Kidney (tissue), 14 donors: ENCODE results near the gene ACAP3. TPM values are rescaled to one million over a fixed set of nuclear protein-coding genes. Genes with fewer than 3 reads are reported as not detected.

Experiments
- DNase-seq, 5 donors: peaks; one replicate each; pipeline ENCODE4 v3.0.0-alpha.2; 2013 to 2020
- FAIRE-seq: peaks from 2 replicates; lab custom pipeline; 2012; peaks lifted over from hg19 to GRCh38; lab: Jason Lieb, UNC
- H3K27ac ChIP-seq, 2 donors: one replicate each; pipeline ENCODE4 v1.7.0; 2013; ENCODE audit warnings: low read depth in 2 of 2, low read length in 2 of 2, inconsistent platforms in 1 of 2
- H3K27me3 ChIP-seq: one replicate; pipeline ENCODE4 v1.7.1; 2013; ENCODE audit warnings: low read length, inconsistent platforms; ENCODE audit not compliant: control insufficient read depth, insufficient read depth
- H3K36me3 ChIP-seq, 3 donors: one replicate each; pipeline versions ENCODE4 v1.7.0 to v1.7.1; 2013; ENCODE audit warnings: low read length in 3 of 3, control low read depth in 1 of 3, inconsistent platforms in 1 of 3; ENCODE audit not compliant: insufficient read depth in 3 of 3, control insufficient read depth in 2 of 3
- H3K4me1 ChIP-seq, 3 donors: one replicate each; pipeline versions ENCODE4 v1.7.0 to v1.7.1; 2013; ENCODE audit warnings: low read length in 3 of 3, inconsistent platforms in 1 of 3, low read depth in 1 of 3; ENCODE audit not compliant: control insufficient read depth in 2 of 3, insufficient read depth in 2 of 3
- H3K4me3 ChIP-seq, 3 donors: one replicate each; pipeline versions ENCODE4 v1.7.0 to v1.8.1; 2013; ENCODE audit warnings: low read length in 3 of 3, control low read depth in 1 of 3, inconsistent platforms in 1 of 3
- H3K9ac ChIP-seq, 3 donors: one replicate each; pipeline versions ENCODE4 v1.7.0 to v1.7.1; 2013; ENCODE audit warnings: low read length in 3 of 3, control low read depth in 1 of 3, inconsistent platforms in 1 of 3
- H3K9me3 ChIP-seq, 3 donors: one replicate each; pipeline versions ENCODE4 v1.7.0 to v1.7.1; 2013; ENCODE audit warnings: low read length in 3 of 3, control low read depth in 1 of 3, inconsistent platforms in 1 of 3; ENCODE audit not compliant: control insufficient read depth in 2 of 3, insufficient read depth in 1 of 3
- intact Hi-C: fragments of 100-400 bp; cut with DNase I; formaldehyde crosslinking; loops from one replicate; pipeline ENCODE4 v1.11.1; 2022
- polyA plus RNA-seq: library from polyadenylated mRNA; stranded (reverse); fragments of 350-450 nt; fragmentation: Illumina TruSeq; extraction: RNeasy Lipid Tissue Mini Kit (QIAGEN cat#74804); gene quantifications from one replicate; pipeline ENCODE4 v1.2.3, GENCODE V29; 2014; ENCODE audit warnings: low read depth, low replicate concordance; ENCODE audit not compliant: insufficient read depth
- total RNA-seq: library from RNA; stranded (reverse); fragmentation: NEBNext Ultra II Directional; extraction: Animal tissue kit (Norgen Biotek cat#: 25700); gene quantifications from one replicate; pipeline ENCODE4 v1.2.1, GENCODE V29; 2021
- TF ChIP-seq, protein P1 (sequence below): IDR thresholded peaks from 3 replicates; pipeline ENCODE4 v1.5.1; 2012; ENCODE audit warnings: mild to moderate bottlenecking, moderate library complexity, borderline replicate concordance; ENCODE audit not compliant: insufficient read depth; ENCODE audit errors: extremely low read depth
- donor health status: control.
- donor health status: control.
- donor health status: control.
- donor health status: control.
- donor health status: control.
- donor health status: DM: yes; HTN: yes; CAD: no.
- donor health status: Normal renal cell carcinoma (clear cell type).

Gene ACAP3
- total and polyA plus RNA-seq, 2 donors from 2014 or later = 15.9 to 39.5 TPM

- no peaks in the 10 kb centered on the region for H3K36me3 ChIP-seq
- TF ChIP-seq, protein P1, sequence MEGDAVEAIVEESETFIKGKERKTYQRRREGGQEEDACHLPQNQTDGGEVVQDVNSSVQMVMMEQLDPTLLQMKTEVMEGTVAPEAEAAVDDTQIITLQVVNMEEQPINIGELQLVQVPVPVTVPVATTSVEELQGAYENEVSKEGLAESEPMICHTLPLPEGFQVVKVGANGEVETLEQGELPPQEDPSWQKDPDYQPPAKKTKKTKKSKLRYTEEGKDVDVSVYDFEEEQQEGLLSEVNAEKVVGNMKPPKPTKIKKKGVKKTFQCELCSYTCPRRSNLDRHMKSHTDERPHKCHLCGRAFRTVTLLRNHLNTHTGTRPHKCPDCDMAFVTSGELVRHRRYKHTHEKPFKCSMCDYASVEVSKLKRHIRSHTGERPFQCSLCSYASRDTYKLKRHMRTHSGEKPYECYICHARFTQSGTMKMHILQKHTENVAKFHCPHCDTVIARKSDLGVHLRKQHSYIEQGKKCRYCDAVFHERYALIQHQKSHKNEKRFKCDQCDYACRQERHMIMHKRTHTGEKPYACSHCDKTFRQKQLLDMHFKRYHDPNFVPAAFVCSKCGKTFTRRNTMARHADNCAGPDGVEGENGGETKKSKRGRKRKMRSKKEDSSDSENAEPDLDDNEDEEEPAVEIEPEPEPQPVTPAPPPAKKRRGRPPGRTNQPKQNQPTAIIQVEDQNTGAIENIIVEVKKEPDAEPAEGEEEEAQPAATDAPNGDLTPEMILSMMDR = no peak
- no peak overlapping the region for H3K9ac ChIP-seq
- FAIRE-seq (no peak), DNase-seq (no peak)
- peaks cover 0 to 6% (median 0%) of the 10 kb centered on the region in 3 donors for H3K4me1 ChIP-seq
- H3K4me3 ChIP-seq = no peak overlapping the region
- no peaks in the 10 kb centered on the region for H3K27me3 ChIP-seq
- intact Hi-C loops = loop anchor here (10.0 kb wide), 1 partner anchor 175 kb away; no protein-coding TSS in a partner anchor
- H3K27ac ChIP-seq = no peak overlapping the region
- no peaks in the 10 kb centered on the region for H3K9me3 ChIP-seq
Observed at GRCh38 chr1:1299686-1300351, 7.9 kb downstream of the ACAP3 start.

DNA sequence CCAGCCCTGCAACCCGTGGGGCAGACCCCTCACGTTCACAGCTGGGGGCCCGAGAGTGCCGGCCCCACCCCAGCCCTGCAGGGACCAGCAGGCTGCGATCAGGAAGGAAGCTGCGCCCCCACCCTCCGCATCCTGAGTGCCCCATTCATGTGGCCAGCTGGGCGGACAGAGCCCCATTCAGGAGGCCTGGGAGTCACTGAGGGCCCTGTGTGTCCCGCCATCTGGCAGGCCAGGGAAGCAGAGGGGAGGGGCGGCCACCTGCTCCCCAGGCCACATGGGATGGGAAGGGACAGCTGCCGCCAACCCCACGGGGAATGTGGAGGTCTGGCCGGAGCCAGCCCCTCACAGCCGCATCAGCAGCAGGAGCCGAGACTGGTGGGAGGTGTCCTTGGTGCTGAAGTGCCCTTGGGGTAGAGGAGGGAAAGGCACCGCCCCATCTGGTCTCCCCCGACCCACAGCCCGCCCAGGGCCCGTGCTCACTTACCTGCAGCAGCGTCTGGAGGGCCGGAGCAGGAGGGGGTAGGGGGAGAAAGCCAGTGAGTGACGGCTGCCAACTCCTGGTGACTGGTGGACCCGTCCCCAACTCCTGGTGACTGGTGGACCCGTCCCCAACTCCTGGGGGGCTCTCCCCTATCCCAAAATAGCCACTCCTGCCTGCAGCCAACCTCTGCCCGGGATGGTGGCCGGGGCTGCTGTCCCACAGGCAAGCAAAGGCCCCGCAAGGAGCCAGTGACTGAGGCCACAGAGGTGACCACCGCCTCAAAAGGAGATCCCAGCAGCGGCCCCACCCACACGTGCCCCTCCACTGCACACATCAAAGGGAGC is 8.7 kb downstream of the ACAP3 start:
- H3K36me3 ChIP-seq = no peaks in the 10 kb centered on the region
- TF ChIP-seq, protein P1 = no peak
- no peak overlapping the region for H3K4me3 ChIP-seq
- H3K9me3 ChIP-seq = no peaks in the 10 kb centered on the region
- H3K4me1 ChIP-seq = no peaks in the 10 kb centered on the region
- FAIRE-seq (no peak), DNase-seq (peak in 3 of 5 donors; percentile 73 to 78 (median 75))
- no peak overlapping the region for H3K27ac ChIP-seq
- H3K9ac ChIP-seq = no peak overlapping the region
- intact Hi-C loops = loop anchor here (10.0 kb wide), 1 partner anchor 174 kb away; no protein-coding TSS in a partner anchor
- no peaks in the 10 kb centered on the region for H3K27me3 ChIP-seq

- Histone ChIP-seq H3K27me3 (no peaks in the 10 kb centered on the region), H3K9me3 (no peaks in the 10 kb centered on the region), H3K4me3 (no peak overlapping the region), H3K4me1 (no peaks in the 10 kb centered on the region), H3K36me3 (no peaks in the 10 kb centered on the region), H3K27ac (no peak overlapping the region), H3K9ac (no peak overlapping the region)
- intact Hi-C loops = loop anchor here (10.0 kb wide), 1 partner anchor 173 kb away; no protein-coding TSS in a partner anchor
- DNase-seq = no peak
- TF ChIP-seq, protein P1 = no peak
- no peak for FAIRE-seq
Observed at GRCh38 chr1:1297802-1298424, 9.8 kb downstream of the ACAP3 start.
